ENCODE data around the gene IL17RA. TPM values are rescaled to one million over a fixed set of nuclear protein-coding genes. Genes with fewer than 3 reads are reported as not detected.

Gene IL17RA
- total RNA-seq, 1 donor from 2014 or later: 6.1 TPM

GRCh38 chr22:17106785-17107546, 22.2 kb downstream of the IL17RA start:
- DNase-seq: no peak

- no peak for DNase-seq
Observed at GRCh38 chr22:17107547-17107810, 22.7 kb downstream of the IL17RA start.

GRCh38 chr22:17108256-17109112, 23.7 kb downstream of the IL17RA start:
- DNase-seq: no peak

- no peak for DNase-seq
Observed at GRCh38 chr22:17109113-17109865, 24.5 kb downstream of the IL17RA start.

- DNase-seq: no peak
Observed at GRCh38 chr22:17109976-17110375, 25.2 kb downstream of the IL17RA start.

GRCh38 chr22:17110791-17111550, 26.2 kb downstream of the IL17RA start:
- DNase-seq: no peak

GRCh38 chr22:17112491-17113042, 27.8 kb downstream of the IL17RA start:
- DNase-seq: no peak

GRCh38 chr22:17113600-17113999, 28.8 kb downstream of the IL17RA start:
- DNase-seq: no peak

GRCh38 chr22:17114173-17114897, 29.5 kb downstream of the IL17RA start:
- DNase-seq: no peak

- peak; percentile 4 for DNase-seq
Observed at GRCh38 chr22:17114898-17115235, 30.1 kb downstream of the IL17RA start.

- no peak for DNase-seq
Observed at GRCh38 chr22:17115236-17115635, 30.4 kb downstream of the IL17RA start.

- no peak for DNase-seq
Observed at GRCh38 chr22:17115945-17116565, 31.3 kb downstream of the IL17RA start.

GRCh38 chr22:17116572-17117330, 32.0 kb downstream of the IL17RA start:
- no peak for DNase-seq

GRCh38 chr22:17117400-17117799, 32.6 kb downstream of the IL17RA start:
- no peak for DNase-seq

- no peak for DNase-seq
Observed at GRCh38 chr22:17117890-17118289, 33.1 kb downstream of the IL17RA start.

GRCh38 chr22:17118342-17118741, 33.5 kb downstream of the IL17RA start:
- no peak for DNase-seq

- DNase-seq: peak; percentile 33
Observed at GRCh38 chr22:17119481-17120202, 34.8 kb downstream of the IL17RA start.

- DNase-seq: peak; percentile 69
Observed at GRCh38 chr22:17120281-17120680, 35.5 kb downstream of the IL17RA start.

- DNase-seq: peak; percentile 23
Observed at GRCh38 chr22:17120711-17121232, 36.0 kb downstream of the IL17RA start.

Measured in dermis blood vessel endothelial cell (primary cell).